HCT116 (cell line): ENCODE results near the gene CFAP46. TPM values are rescaled to one million over a fixed set of nuclear protein-coding genes. Genes with fewer than 3 reads are reported as not detected.

Experiments used
- ATAC-seq: fragments of 200-7000 bp; cut with Tn5 transposase; 2 replicates; pipeline ENCODE4 v1.9.1; 2020; ENCODE audit warnings: mild to moderate bottlenecking, moderate library complexity
- BruUV-seq: library from RNA; stranded (reverse); fragments of 400-500 nt; replicated peaks from 2 replicates; lab custom pipeline; 2021; lab: Mats Ljungman, UMichigan
- CTCF ChIA-PET: fragments of 300-600 bp; sonication (Branson Sonifier 250); formaldehyde crosslinking; loops from one replicate; lab custom pipeline; 2021; ENCODE audit warnings: antibody characterized with exemption; lab: Charles Lee
- POLR2A ChIA-PET: fragments of 300-600, 350-600 bp; sonication (Branson Sonifier 250); formaldehyde crosslinking; loops from one replicate; lab custom pipeline; 2021; ENCODE audit warnings: antibody characterized with exemption; lab: Charles Lee
- RAD21 ChIA-PET, 2 experiments: fragments of 300-600 bp; sonication (Branson Sonifier 250); formaldehyde crosslinking; loops; one replicate each; lab custom pipeline; 2023; ENCODE audit warnings: low total read pairs in 2 of 2; ENCODE audit not compliant: uncharacterized antibody in 2 of 2, unreplicated experiment in 2 of 2, low non-redundant PET in 1 of 2; lab: Charles Lee
- DNase-seq: peaks from one replicate; pipeline ENCODE4 v3.0.0-alpha.2; 2010; ENCODE audit warnings: low read depth, low spot score
- H2AFZ ChIP-seq: fragments of 200-600 bp; shearing (Covaris generic), sonication (generic); 2 replicates; pipeline ENCODE4 v1.6.1; 2017; ENCODE audit warnings: low read depth, mixed run types, mixed read lengths, antibody characterized with exemption, low read length; ENCODE audit not compliant: poor library complexity, severe bottlenecking
- H3K27ac ChIP-seq: 2 replicates; pipeline ENCODE4 v1.5.1; 2012; ENCODE audit warnings: low read depth, low read length
- H3K27me3 ChIP-seq: fragments of 200-600 bp; sonication (generic); 2 replicates; pipeline ENCODE4 v1.6.1; 2016; ENCODE audit warnings: mixed run types, low read length, mixed read lengths; ENCODE audit not compliant: insufficient read depth
- H3K36me3 ChIP-seq, 2 experiments: fragments of 200-500 bp in 1 of 2; fragments of 200-600 bp in 1 of 2; sonication (Bioruptor generic) in 1 of 2; sonication (generic) in 1 of 2; 2 replicates each; pipeline versions ENCODE4 v1.5.1 to v1.6.1; 2014 to 2016; ENCODE audit warnings: low read length in 2 of 2, inconsistent platforms in 1 of 2, mixed read lengths in 1 of 2, mixed run types in 1 of 2; ENCODE audit not compliant: insufficient read depth in 2 of 2, control insufficient read depth in 1 of 2
- H3K4me1 ChIP-seq, 2 experiments: fragments of 200-600 bp in 1 of 2; sonication (generic) in 1 of 2; 2 replicates each; pipeline versions ENCODE4 v1.5.1 to v1.6.1; 2012 to 2017; ENCODE audit warnings: low read length in 2 of 2, inconsistent platforms in 1 of 2, mild to moderate bottlenecking in 1 of 2, mixed read lengths in 1 of 2, mixed run types in 1 of 2, moderate library complexity in 1 of 2; ENCODE audit not compliant: insufficient read depth in 2 of 2, control insufficient read depth in 1 of 2
- H3K4me2 ChIP-seq: fragments of 200-600 bp; sonication (generic); 2 replicates; pipeline ENCODE4 v1.6.1; 2017; ENCODE audit warnings: mixed run types, low read length, mixed read lengths
- H3K4me3 ChIP-seq, 2 experiments: fragments of 200-600 bp in 1 of 2; sonication (generic) in 1 of 2; replicated peaks in 1 of 2; 2 replicates each; pipeline ENCODE4 v1.5.1; 2011 to 2016; ENCODE audit warnings: low read length in 2 of 2, control low read depth in 1 of 2, low read depth in 1 of 2, mild to moderate bottlenecking in 1 of 2, mixed read lengths in 1 of 2, mixed run types in 1 of 2
- H3K79me2 ChIP-seq: fragments of 200-600 bp; sonication (generic); 2 replicates; pipeline ENCODE4 v1.6.1; 2017; ENCODE audit warnings: mild to moderate bottlenecking, mixed run types, low read length, moderate library complexity, mixed read lengths; ENCODE audit not compliant: insufficient read depth
- H3K9ac ChIP-seq: fragments of 200-600 bp; sonication (generic); 2 replicates; pipeline ENCODE4 v1.6.1; 2016; ENCODE audit warnings: low read length, mixed read lengths
- H3K9me2 ChIP-seq: fragments of 200-600 bp; sonication (generic), shearing (Covaris generic); 2 replicates; pipeline ENCODE4 v1.6.1; 2017; ENCODE audit warnings: mixed run types, mild to moderate bottlenecking, moderate library complexity; ENCODE audit not compliant: insufficient read depth
- H3K9me3 ChIP-seq, 2 experiments: fragments of 200-500 bp in 1 of 2; fragments of 200-600 bp in 1 of 2; sonication (Bioruptor generic) in 1 of 2; sonication (generic) in 1 of 2; 2 replicates each; pipeline ENCODE4 v1.6.1; 2014 to 2017; ENCODE audit warnings: low read length in 2 of 2, mixed read lengths in 2 of 2, inconsistent platforms in 1 of 2, low read depth in 1 of 2, mild to moderate bottlenecking in 1 of 2, mixed run types in 1 of 2, moderate library complexity in 1 of 2; ENCODE audit not compliant: control insufficient read depth in 1 of 2, insufficient read depth in 1 of 2
- H4K20me1 ChIP-seq: fragments of 200-600 bp; sonication (generic), shearing (Covaris generic); 2 replicates; pipeline ENCODE4 v1.6.1; 2017; ENCODE audit warnings: mixed run types, mild to moderate bottlenecking, moderate library complexity; ENCODE audit not compliant: insufficient read depth
- ATF3 ChIP-seq: IDR thresholded peaks from 2 replicates; pipeline ENCODE4 v1.6.1; 2012
- CEBPB ChIP-seq: IDR thresholded peaks from 2 replicates; pipeline ENCODE4 v1.6.1; 2012; ENCODE audit warnings: low read depth
- ELF1 ChIP-seq: IDR thresholded peaks from 2 replicates; pipeline ENCODE4 v1.6.1; 2012; ENCODE audit warnings: low read depth, borderline replicate concordance
- FOSL1 ChIP-seq: IDR thresholded peaks from 2 replicates; pipeline ENCODE4 v1.6.1; 2012; ENCODE audit warnings: low read depth
- JUND ChIP-seq: IDR thresholded peaks from 2 replicates; pipeline ENCODE4 v1.6.1; 2012
- MAX ChIP-seq: IDR thresholded peaks from 2 replicates; pipeline ENCODE4 v1.6.1; 2012
- POLR2A ChIP-seq: IDR thresholded peaks from 2 replicates; pipeline ENCODE4 v1.7.0; 2011; ENCODE audit warnings: borderline replicate concordance; ENCODE audit not compliant: insufficient read depth, insufficient read length; ENCODE audit errors: extremely low read depth
- POLR2AphosphoS5 ChIP-seq: IDR thresholded peaks from 2 replicates; pipeline ENCODE4 v1.6.1; 2011; ENCODE audit warnings: mild to moderate bottlenecking, low read depth, low read length, moderate library complexity
- RAD21 ChIP-seq: IDR thresholded peaks from 2 replicates; pipeline ENCODE4 v1.6.1; 2012; ENCODE audit warnings: low read depth, mild to moderate bottlenecking
- SP1 ChIP-seq: IDR thresholded peaks from 2 replicates; pipeline ENCODE4 v1.6.1; 2012; ENCODE audit warnings: low read depth
- SRF ChIP-seq: IDR thresholded peaks from 2 replicates; pipeline ENCODE4 v1.6.1; 2012; ENCODE audit warnings: low read depth
- TCF7L2 ChIP-seq: IDR thresholded peaks from 2 replicates; pipeline ENCODE4 v1.7.0; 2011; ENCODE audit warnings: borderline replicate concordance, inconsistent platforms; ENCODE audit not compliant: insufficient read depth, insufficient read length; ENCODE audit errors: extremely low read depth
- YY1 ChIP-seq: IDR thresholded peaks from 2 replicates; pipeline ENCODE4 v1.6.1; 2011; ENCODE audit warnings: low read length, low read depth, moderate library complexity, mild to moderate bottlenecking; ENCODE audit not compliant: insufficient replicate concordance; ENCODE audit errors: extremely low read depth
- ZFX ChIP-seq: fragments of 450-650 bp; IDR thresholded peaks from 2 replicates; pipeline ENCODE4 v1.6.1; 2017
- ZNF274 ChIP-seq: fragments of 200-500 bp; sonication (Bioruptor generic); IDR thresholded peaks from 2 replicates; pipeline ENCODE4 v1.6.1; 2014; ENCODE audit warnings: mild to moderate bottlenecking, low read depth, low read length, inconsistent platforms
- intact Hi-C: fragments of 100-400 bp; cut with micrococcal nuclease; formaldehyde crosslinking; loops from 2 replicates; pipeline ENCODE4 v1.10.0; 2022
- total RNA-seq: library from RNA; stranded (reverse); gene quantifications from one replicate; pipeline ENCODE4 v1.2.1, GENCODE V29; 2021; ENCODE audit not compliant: unreplicated experiment
- TF ChIP-seq, protein P1 (sequence below): IDR thresholded peaks from 2 replicates; pipeline ENCODE4 v1.6.1; 2012; ENCODE audit warnings: low read depth
- TF ChIP-seq, protein P2 (sequence below): IDR thresholded peaks from 2 replicates; pipeline ENCODE4 v1.6.1; 2011; ENCODE audit warnings: mild to moderate bottlenecking, low read length, moderate library complexity; ENCODE audit not compliant: insufficient replicate concordance; ENCODE audit errors: extremely low read depth

CFAP46 gene
- total RNA-seq, 1 experiment from 2014 or later = 1.4 TPM

DNA sequence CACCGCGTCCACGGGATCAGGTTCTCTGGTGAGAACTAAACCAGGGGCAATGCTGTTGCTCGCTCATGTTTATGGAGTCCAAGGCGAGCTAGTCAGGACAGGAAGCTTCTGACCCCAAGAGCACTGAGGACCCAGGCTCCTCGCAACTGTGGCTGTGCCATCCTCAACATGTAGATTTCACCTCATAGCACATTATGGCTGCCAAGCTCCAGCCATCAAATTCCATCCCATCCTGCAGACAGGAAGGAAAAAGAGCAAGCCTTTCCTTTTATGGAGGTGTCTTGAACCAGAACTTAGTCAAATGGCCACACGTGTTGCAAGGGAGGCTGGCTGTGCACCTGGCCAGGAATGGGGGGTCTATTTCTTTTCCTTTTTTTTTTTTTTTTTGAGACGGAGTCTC is 140.3 kb downstream of the CFAP46 start (continued):
- TF ChIP-seq ZNF274 (no peak), SP1 (no peak), CEBPB (no peak), POLR2A (no peak), ELF1 (no peak), SRF (no peak), POLR2AphosphoS5 (no peak)

DNA sequence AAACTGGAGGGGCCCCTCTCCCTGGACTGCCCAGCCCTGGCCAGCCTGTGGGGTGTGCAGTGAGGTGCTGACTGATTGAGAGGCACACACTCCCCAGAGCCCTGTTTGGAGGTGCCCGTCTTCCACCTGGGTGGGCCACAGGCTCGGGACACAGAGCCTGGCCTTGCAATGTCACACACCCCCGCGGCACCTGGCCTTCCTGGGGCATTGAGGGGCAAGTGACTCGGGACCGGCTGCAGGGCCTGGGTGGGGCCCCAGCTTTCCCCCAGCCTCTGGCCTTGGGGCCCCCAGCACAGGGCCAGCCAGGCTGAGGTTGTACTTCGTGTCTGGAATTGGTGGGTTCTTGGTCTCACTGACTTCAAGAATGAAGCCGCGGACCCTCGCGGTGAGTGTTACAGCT is 142.5 kb downstream of the CFAP46 start:
- ATAC-seq = no peak
- ChIA-PET POLR2A (no interaction called here), RAD21 (no interaction called here), CTCF (no interaction called here)
- no peak for TF ChIP-seq ZNF274
- TF ChIP-seq, protein P1, sequence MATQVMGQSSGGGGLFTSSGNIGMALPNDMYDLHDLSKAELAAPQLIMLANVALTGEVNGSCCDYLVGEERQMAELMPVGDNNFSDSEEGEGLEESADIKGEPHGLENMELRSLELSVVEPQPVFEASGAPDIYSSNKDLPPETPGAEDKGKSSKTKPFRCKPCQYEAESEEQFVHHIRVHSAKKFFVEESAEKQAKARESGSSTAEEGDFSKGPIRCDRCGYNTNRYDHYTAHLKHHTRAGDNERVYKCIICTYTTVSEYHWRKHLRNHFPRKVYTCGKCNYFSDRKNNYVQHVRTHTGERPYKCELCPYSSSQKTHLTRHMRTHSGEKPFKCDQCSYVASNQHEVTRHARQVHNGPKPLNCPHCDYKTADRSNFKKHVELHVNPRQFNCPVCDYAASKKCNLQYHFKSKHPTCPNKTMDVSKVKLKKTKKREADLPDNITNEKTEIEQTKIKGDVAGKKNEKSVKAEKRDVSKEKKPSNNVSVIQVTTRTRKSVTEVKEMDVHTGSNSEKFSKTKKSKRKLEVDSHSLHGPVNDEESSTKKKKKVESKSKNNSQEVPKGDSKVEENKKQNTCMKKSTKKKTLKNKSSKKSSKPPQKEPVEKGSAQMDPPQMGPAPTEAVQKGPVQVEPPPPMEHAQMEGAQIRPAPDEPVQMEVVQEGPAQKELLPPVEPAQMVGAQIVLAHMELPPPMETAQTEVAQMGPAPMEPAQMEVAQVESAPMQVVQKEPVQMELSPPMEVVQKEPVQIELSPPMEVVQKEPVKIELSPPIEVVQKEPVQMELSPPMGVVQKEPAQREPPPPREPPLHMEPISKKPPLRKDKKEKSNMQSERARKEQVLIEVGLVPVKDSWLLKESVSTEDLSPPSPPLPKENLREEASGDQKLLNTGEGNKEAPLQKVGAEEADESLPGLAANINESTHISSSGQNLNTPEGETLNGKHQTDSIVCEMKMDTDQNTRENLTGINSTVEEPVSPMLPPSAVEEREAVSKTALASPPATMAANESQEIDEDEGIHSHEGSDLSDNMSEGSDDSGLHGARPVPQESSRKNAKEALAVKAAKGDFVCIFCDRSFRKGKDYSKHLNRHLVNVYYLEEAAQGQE = no peak
- no peak for TF ChIP-seq JUND
- no peak for TF ChIP-seq CEBPB
- no peak for TF ChIP-seq ATF3
- TF ChIP-seq POLR2AphosphoS5 = no peak
- no peak for TF ChIP-seq YY1
- TF ChIP-seq, protein P2, sequence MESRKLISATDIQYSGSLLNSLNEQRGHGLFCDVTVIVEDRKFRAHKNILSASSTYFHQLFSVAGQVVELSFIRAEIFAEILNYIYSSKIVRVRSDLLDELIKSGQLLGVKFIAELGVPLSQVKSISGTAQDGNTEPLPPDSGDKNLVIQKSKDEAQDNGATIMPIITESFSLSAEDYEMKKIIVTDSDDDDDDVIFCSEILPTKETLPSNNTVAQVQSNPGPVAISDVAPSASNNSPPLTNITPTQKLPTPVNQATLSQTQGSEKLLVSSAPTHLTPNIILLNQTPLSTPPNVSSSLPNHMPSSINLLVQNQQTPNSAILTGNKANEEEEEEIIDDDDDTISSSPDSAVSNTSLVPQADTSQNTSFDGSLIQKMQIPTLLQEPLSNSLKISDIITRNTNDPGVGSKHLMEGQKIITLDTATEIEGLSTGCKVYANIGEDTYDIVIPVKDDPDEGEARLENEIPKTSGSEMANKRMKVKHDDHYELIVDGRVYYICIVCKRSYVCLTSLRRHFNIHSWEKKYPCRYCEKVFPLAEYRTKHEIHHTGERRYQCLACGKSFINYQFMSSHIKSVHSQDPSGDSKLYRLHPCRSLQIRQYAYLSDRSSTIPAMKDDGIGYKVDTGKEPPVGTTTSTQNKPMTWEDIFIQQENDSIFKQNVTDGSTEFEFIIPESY = no peak
- TF ChIP-seq ELF1 = no peak
- TF ChIP-seq ZFX = no peak
- TF ChIP-seq SP1 = no peak
- no peak for TF ChIP-seq MAX
- TF ChIP-seq POLR2A = no peak
- no peak for TF ChIP-seq FOSL1
- no peak for TF ChIP-seq TCF7L2
- no peak for TF ChIP-seq RAD21
- no peak overlapping the region for H3K9ac ChIP-seq
- no TSS peak for BruUV-seq
- no peaks in the 10 kb centered on the region for H3K36me3 ChIP-seq
- no peaks in the 10 kb centered on the region for H3K9me3 ChIP-seq
- H2AFZ ChIP-seq = no peak overlapping the region
- no peaks in the 10 kb centered on the region for H3K9me2 ChIP-seq
- H3K79me2 ChIP-seq = no peaks in the 10 kb centered on the region
- intact Hi-C loops = no loop called here
- no peak overlapping the region for H3K4me3 ChIP-seq
- H3K4me1 ChIP-seq = no peaks in the 10 kb centered on the region
- no peak for DNase-seq
- H4K20me1 ChIP-seq = no peaks in the 10 kb centered on the region
- H3K27ac ChIP-seq = no peak overlapping the region
- H3K4me2 ChIP-seq = no peak overlapping the region
- no peaks in the 10 kb centered on the region for H3K27me3 ChIP-seq
